ENCODE results near the gene YEATS2.
A peak's percentile ranks its signal among the peaks of the same experiment; 100 is the strongest.
"Not testable (repeated sequence)": the region's sequence is repeated elsewhere in the genome, so short reads cannot be mapped to it uniquely, and the experiment has no call there.

YEATS2 gene

GRCh38 chr3:183697610-183698317 lies at the start of gene YEATS2:
Gene YEATS2 (plus strand): TSS chr3:183697797. CDS start chr3:183715163, 17,366 bp downstream.
- DNase-seq (ENCODE audit: low spot score), result peak; percentile 40

- no peak for DNase-seq (ENCODE audit: low spot score)
Measured at GRCh38 chr3:183650554-183650953, 47.0 kb upstream of the YEATS2 start.

DNA sequence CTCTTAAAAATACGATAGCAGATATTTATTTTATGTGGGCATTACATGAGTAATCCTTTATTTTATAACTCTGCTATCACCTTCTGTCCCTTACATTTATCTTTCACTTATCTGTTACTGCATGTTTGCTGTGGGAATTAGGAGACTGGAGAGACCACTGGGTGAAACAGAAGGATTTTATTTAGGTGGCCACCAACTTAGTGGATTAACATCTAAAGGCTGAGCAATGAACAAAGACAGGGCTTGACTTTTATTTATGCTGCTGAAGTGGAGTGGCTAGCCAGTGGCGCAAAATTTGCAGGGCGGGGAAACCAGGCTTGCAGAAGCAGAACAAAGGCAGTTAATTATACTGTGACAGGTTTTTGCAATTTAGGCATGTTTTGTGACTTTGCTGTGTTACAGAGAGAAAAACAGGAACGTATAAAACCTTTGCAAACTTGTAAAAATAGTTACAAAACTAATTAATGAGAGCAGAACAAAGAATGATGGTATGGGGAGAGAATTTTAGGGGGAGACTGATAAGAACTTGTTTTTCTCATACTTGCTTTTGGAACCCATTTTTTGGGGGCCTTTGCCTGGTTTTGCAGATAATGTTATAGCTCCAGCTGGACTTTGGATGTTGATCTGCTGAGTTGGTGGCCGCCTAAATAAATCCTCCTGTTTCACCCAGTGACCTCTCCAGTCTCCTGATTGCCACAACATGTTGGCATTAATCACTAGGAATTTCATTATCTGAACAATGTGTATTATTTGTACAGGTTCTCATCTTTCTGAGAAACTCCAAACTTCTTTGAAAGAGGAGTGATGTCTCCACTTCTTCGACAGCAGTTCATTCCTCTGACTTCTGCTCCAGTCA lies 44.2 kb upstream of the YEATS2 start:
- DNase-seq (ENCODE audit: low spot score), result no peak

GRCh38 chr3:183654727-183655126 lies 42.9 kb upstream of the YEATS2 start:
- no peak for DNase-seq (ENCODE audit: low spot score)

GRCh38 chr3:183662099-183662498 lies 35.5 kb upstream of the YEATS2 start:
- no peak for DNase-seq (ENCODE audit: low spot score)

- no peak for DNase-seq (ENCODE audit: low spot score)
Measured at GRCh38 chr3:183664913-183665381, 32.6 kb upstream of the YEATS2 start.

- DNase-seq (ENCODE audit: low spot score), result no peak
Measured at GRCh38 chr3:183680061-183680460, 17.5 kb upstream of the YEATS2 start.

DNA sequence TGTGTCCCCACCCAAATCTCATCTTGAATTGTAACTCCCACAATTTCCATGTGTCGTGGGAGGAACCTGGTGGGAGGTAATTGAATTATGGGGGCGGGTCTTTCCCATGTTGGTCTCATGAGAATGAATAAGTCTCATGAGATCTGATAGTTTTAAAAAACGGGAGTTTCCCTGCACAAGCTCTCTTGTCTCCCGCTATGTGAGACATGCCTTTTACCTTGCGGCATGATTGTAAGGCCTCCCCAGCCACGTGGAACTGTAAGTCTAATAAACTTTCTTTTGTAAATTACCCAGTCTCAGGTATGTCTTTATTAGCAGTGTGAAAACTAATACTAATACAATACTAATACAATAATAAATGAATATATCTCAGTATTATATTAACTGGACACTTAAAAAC lies 9.9 kb upstream of the YEATS2 start:
- no peak for DNase-seq (ENCODE audit: low spot score)

DNA sequence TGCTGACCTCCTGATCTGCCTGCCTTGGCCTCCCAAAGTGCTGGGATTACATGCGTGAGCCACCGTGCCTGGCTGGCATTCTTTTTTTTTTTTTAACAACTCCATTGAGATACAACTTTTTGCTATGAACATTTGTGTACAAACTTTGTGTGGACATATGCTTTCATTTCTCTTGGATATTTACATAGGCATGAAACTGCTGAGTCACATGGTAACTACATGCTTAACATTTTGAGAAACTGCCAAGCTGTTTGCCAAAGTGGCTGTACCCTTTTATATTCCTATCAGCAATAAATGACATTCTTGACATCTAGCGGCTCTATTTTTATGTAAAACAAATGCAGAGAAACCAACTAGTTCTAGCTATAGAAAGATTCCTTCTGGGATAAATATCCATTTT lies 8.7 kb upstream of the YEATS2 start:
- no peak for DNase-seq (ENCODE audit: low spot score)

DNA sequence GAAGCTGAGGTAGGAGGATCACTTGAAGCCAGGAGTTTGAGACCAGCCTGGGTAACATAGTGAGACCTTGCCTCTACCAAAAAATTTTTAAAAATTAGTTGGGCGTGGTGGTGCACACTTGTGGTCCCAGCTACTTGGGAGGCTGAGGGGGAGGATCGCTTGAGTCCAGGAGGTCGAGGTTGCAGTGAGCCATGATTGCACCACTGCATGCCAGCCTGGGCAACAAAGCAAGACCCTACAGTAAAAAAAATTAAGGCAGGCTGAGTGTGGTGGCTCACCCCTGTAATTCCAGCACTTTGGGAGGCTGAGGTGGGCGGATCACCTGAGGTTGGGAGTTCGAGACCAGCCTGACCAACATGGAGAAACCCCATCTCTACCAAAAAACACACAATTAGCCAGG lies 8.0 kb upstream of the YEATS2 start:
- DNase-seq (ENCODE audit: low spot score), result not testable (repeated sequence)

DNA sequence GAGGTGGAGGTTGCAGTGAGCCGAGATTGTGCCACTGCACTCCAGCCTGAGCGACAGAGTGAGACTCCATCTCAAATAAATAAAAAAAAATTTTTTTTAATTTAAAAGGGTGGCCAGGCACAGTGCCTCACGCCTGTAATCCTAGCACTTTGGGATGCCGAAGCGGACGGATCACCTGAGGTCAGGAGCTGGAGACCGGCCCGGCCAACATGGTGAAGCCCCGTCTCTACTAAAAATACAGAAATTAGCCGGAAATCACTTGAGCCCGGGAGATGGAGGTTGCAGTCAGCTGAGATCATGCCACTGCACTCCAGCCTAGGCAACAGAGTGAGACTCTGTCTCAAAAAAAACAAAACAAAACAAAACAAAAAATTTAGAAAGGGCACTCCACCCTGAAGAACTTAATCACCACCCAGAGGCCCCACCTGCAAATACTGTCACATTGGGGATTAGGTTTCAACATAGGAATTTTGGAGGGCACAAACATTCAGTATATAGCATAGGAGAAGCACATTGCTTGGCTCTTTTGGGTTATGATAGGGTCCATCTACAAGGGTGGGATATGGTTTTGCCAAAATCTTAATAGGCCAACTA lies 7.1 kb upstream of the YEATS2 start:
- DNase-seq (ENCODE audit: low spot score), result no peak

DNA sequence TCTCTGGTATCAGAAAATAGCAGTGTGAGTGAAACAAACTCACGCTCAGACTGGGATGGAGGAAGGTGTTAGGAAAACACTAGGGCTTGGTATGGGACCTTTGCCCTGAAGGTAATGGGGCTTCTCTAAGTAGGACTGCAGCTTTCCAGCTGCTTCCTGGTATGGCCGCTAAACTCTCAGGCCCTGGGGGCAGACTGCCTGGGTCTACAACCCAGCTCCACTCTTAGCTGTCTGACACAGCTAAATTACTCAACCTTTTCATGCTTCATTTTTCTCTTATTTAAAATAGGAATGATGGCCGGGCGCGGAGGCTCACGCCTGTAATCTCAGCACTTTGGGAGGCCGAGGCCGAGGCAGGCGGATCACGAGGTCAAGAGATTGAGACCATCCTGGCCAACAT lies 5.2 kb upstream of the YEATS2 start:
- no peak for DNase-seq (ENCODE audit: low spot score)

DNA sequence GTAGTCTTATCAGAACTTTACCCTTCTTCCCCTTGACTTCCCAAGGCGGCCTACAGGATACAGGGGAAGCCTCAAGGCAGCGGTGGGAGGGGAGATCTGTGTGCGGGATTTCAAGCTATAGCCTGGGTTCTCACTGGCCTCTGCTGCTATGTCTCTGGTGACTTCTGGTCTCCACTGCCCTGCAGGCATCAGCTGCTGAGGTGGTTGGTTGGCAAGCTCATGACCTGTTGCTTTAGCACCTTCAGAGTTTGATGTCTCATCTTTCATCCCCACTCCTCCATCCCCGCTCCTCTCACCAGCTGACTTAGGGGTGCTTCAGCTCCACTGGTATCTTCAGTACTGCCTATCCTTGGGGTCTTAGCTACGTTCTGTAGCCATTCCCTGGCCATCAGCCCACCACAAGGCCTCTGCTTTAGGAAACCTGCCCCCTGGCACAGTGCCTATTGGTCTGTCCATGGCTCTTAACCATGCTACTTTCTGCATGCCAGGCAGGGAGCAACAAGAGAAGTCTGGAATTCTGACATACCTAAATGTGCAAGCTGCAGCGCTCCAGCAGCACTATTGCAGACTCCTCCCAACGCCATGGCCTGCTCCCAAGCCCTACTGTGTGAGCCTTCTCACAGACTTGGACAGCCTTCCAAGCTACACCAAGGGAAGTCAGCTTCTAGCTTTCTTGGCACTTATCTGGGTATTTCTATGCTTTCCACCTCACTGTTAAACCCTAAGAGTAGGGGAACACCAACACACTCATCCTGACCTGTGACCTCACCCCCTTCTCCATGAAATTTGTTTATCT lies 1.8 kb upstream of the YEATS2 start:
- no peak for DNase-seq (ENCODE audit: low spot score)

- DNase-seq (ENCODE audit: low spot score), result no peak
Measured at GRCh38 chr3:183697123-183697609, 431 bp upstream of the YEATS2 start.

- peak; percentile 52 for DNase-seq (ENCODE audit: low spot score)
Measured at GRCh38 chr3:183698318-183698751, 738 bp downstream of the YEATS2 start.

DNA sequence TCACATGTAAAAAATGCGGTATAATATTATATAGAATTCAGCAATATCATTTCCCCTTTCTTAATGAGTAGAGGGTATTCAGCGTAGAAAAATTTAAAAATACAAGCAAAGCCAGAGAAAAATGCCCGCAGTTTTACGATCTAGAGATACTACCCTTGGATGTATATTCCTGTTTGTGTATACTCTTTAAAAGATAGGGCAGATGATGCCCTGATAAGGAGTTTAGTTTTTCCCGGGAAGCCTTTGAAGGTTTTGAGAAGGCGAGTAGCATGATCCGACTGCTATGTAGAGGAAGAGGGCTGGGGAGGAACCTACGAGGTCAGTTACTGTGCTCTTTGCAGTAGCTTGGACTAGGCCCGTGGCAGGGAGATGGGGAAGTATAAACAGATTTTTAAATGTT lies 1.2 kb downstream of the YEATS2 start:
- peak; percentile 69 for DNase-seq (ENCODE audit: low spot score)

- peak; percentile 56 for DNase-seq (ENCODE audit: low spot score)
Measured at GRCh38 chr3:183699238-183699947, 1.8 kb downstream of the YEATS2 start.

- DNase-seq (ENCODE audit: low spot score), result no peak
Measured at GRCh38 chr3:183701744-183702143, 4.1 kb downstream of the YEATS2 start.

- not testable (repeated sequence) for DNase-seq (ENCODE audit: low spot score)
Measured at GRCh38 chr3:183703892-183704291, 6.3 kb downstream of the YEATS2 start.

GRCh38 chr3:183710231-183710630 lies 12.6 kb downstream of the YEATS2 start:
- no peak for DNase-seq (ENCODE audit: low spot score)

DNA sequence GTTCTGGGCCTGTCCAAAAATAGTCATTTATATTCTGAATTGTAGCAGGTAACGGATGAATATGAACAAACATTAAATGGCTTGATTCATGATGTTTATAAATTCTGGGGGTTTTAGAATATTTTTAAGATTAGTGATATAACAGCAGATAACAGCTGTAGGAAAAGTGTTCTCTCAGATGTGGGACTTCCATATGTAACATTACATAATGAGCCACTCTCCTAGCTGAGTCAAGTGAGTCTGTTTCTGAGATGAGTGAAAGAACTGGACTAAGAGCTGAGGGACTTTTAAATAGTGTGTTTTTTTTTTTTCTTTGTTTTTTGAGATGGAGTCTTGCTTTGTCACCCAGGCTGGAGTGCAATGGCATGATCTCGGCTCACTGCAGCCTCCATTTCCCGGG lies 13.9 kb downstream of the YEATS2 start:
- DNase-seq (ENCODE audit: low spot score), result no peak

Data from cerebellar cortex (tissue), 1 donor.